WTC11 (cell line): ENCODE measurements around the gene SRRM5. TPM values are rescaled to one million over a fixed set of nuclear protein-coding genes. Genes with fewer than 3 reads are reported as not detected.
A peak's percentile ranks its signal among the peaks of the same experiment; 100 is the strongest.
"Not testable (repeated sequence)": the region's sequence is repeated elsewhere in the genome, so short reads cannot be mapped to it uniquely, and the experiment has no call there.

Source experiments
- ATAC-seq: fragments of 200-7000 bp; cut with Tn5 transposase; 2 replicates; pipeline ENCODE4 v1.10.0; 2021; ENCODE audit warnings: mild to moderate bottlenecking, moderate library complexity
- CTCF ChIA-PET: fragments of 300-600 bp; sonication (Branson Sonifier 250); formaldehyde crosslinking; loops from one replicate; lab custom pipeline; 2021; ENCODE audit warnings: antibody characterized with exemption; lab: Charles Lee
- POLR2A ChIA-PET: fragments of 350-600 bp; sonication (Branson Sonifier 250); formaldehyde crosslinking; loops from one replicate; lab custom pipeline; 2021; ENCODE audit warnings: antibody characterized with exemption; lab: Charles Lee
- DNase-seq: peaks from one replicate; pipeline ENCODE4 v3.0.0; 2021; ENCODE audit warnings: low spot score
- H3K27ac Mint-ChIP-seq: 2 replicates; pipeline ENCODE4 v1.8.0; 2021; ENCODE audit warnings: mixed read lengths
- H3K27me3 Mint-ChIP-seq: 2 replicates; pipeline ENCODE4 v1.8.0; 2021; ENCODE audit warnings: low read depth, mild to moderate bottlenecking, moderate library complexity, mixed read lengths
- H3K36me3 Mint-ChIP-seq: 2 replicates; pipeline ENCODE4 v1.8.0; 2021; ENCODE audit warnings: mixed read lengths
- H3K4me1 Mint-ChIP-seq: 2 replicates; pipeline ENCODE4 v1.8.0; 2022; ENCODE audit warnings: mixed read lengths
- H3K4me3 Mint-ChIP-seq: 2 replicates; pipeline ENCODE4 v1.8.0; 2021; ENCODE audit warnings: mild to moderate bottlenecking, moderate library complexity, mixed read lengths
- H3K9me3 Mint-ChIP-seq: 2 replicates; pipeline ENCODE4 v1.8.0; 2021; ENCODE audit warnings: mixed read lengths
- CTCF ChIP-seq: fragments of 200-600 bp; IDR thresholded peaks from 2 replicates; pipeline ENCODE4 v1.8.0; 2022; ENCODE audit warnings: antibody characterized with exemption
- E2F4 ChIP-seq: sonication (generic); formaldehyde crosslinking; IDR thresholded peaks from 2 replicates; pipeline ENCODE4 v1.8.1; 2022; ENCODE audit warnings: low read depth, mild to moderate bottlenecking, moderate library complexity, missing genetic modification reagents, borderline replicate concordance
- ERG ChIP-seq: fragments of 250-450 bp; sonication (Bioruptor Pico); IDR thresholded peaks from 2 replicates; pipeline ENCODE4 v1.8.0; 2021; ENCODE audit warnings: mild to moderate bottlenecking
- FOXP1 ChIP-seq: sonication (generic); formaldehyde crosslinking; IDR thresholded peaks from 2 replicates; pipeline ENCODE4 v1.8.0; 2022; ENCODE audit warnings: missing genetic modification reagents, mild to moderate bottlenecking, moderate library complexity, borderline replicate concordance
- MAX ChIP-seq: sonication (generic); formaldehyde crosslinking; IDR thresholded peaks from 2 replicates; pipeline ENCODE4 v1.8.0; 2022; ENCODE audit warnings: mild to moderate bottlenecking, missing genetic modification reagents
- MYBL2 ChIP-seq: sonication (generic); formaldehyde crosslinking; IDR thresholded peaks from 2 replicates; pipeline ENCODE4 v1.8.1; 2023; ENCODE audit warnings: mild to moderate bottlenecking, moderate library complexity, missing genetic modification reagents
- NFYB ChIP-seq: sonication (generic); formaldehyde crosslinking; conservative IDR thresholded peaks from 2 replicates; pipeline ENCODE4 v1.8.0; 2022; ENCODE audit warnings: low read depth, missing genetic modification reagents
- RELA ChIP-seq: sonication (generic); formaldehyde crosslinking; IDR thresholded peaks from 2 replicates; pipeline ENCODE4 v1.8.1; 2022; ENCODE audit warnings: missing genetic modification reagents, mild to moderate bottlenecking, borderline replicate concordance
- SMAD3 ChIP-seq: sonication (generic); formaldehyde crosslinking; IDR thresholded peaks from 2 replicates; pipeline ENCODE4 v1.8.0; 2022; ENCODE audit warnings: missing genetic modification reagents, mild to moderate bottlenecking, borderline replicate concordance
- TP53 ChIP-seq: sonication (generic); formaldehyde crosslinking; IDR thresholded peaks from 2 replicates; pipeline ENCODE4 v1.8.1; 2023; ENCODE audit warnings: mild to moderate bottlenecking, missing genetic modification reagents
- ZNF121 ChIP-seq: sonication (generic); formaldehyde crosslinking; IDR thresholded peaks from 2 replicates; pipeline ENCODE4 v1.8.0; 2023; ENCODE audit warnings: missing genetic modification reagents
- total RNA-seq: library from RNA; stranded (reverse); gene quantifications from 3 replicates; pipeline ENCODE4 v1.2.3, GENCODE V29; 2021
- TF ChIP-seq, protein P1 (sequence below): sonication (generic); formaldehyde crosslinking; IDR thresholded peaks from 2 replicates; pipeline ENCODE4 v1.8.1; 2022; ENCODE audit warnings: mild to moderate bottlenecking, missing genetic modification reagents, moderate library complexity, borderline replicate concordance
- TF ChIP-seq, protein P2 (sequence below): sonication (generic); formaldehyde crosslinking; IDR thresholded peaks from 2 replicates; pipeline ENCODE4 v1.8.1; 2023; ENCODE audit warnings: mild to moderate bottlenecking, moderate library complexity, missing genetic modification reagents

Gene SRRM5
- total RNA-seq, 1 experiment from 2014 or later = 0.42 TPM

DNA sequence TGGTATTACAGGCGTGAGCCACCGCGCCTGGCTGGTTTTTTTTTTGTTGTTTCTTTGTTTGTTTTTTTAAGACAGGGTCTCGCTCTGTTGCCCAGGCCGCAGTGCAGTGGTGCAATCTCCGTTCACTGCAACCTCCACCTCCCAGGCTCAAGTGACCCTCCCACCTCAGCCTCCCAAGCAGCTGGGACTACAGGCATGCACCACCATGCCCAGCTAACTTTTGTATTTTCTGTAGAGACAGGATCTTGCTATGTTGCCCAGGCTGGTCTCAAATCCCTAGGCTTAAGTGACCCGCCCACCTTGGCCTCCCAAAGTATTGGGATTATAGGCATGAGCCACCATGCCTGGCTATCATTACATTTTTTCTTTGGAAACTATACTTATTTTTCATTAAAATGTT lies 38.4 kb downstream of the SRRM5 start:
- H3K27me3 Mint-ChIP-seq, ATAC-seq, H3K4me3 Mint-ChIP-seq, H3K4me1 Mint-ChIP-seq, DNase-seq, POLR2A ChIA-PET, H3K27ac Mint-ChIP-seq: not testable (repeated sequence)
- H3K9me3 Mint-ChIP-seq = peaks cover 21% of the 10 kb centered on the region
- peak; percentile 82 for TF ChIP-seq ZNF121
- CTCF ChIA-PET = interaction anchor here (0.9 kb wide), 1 partner anchor 24 kb away, joined by 4 read pairs; no protein-coding TSS in a partner anchor
- H3K36me3 Mint-ChIP-seq = peaks cover 48% of the 10 kb centered on the region

DNA sequence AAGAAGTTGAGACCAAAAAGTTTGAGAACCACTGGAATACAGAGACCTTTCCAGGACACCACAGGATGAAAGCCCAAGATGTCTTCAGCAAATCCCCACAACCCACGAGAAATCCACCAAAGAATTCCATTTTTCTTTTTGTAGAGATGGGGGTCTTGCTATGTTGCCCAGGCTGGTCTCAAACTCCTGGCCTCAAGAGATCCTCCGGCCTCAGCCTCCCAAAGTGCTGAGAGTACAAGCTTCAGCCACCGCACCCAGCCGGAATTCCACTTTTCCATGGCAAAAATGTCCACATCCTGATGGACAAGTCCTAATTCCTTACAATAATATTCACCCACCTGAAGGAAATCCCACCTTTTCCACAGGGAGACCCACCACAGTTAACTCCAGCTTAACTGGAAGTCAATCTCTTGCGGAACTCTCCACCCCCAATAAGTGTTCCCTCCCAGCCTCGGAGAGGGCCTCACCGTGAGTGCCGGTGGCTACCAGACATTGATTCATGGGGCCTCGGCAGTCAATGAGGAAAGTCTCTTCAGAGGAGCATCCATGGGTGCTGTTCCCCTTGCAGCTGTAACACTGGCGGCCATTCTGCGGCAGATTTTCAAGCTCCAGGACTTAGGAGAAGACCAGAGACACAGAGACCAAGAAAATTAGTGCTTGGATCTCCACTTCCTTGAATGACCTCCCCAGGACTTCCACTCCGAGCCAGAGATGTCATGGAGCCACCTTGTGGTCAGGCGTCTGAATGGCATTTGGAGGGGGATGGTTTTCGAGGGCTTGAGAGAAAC lies 40.1 kb downstream of the SRRM5 start:
- Mint-ChIP-seq H3K27ac (0 out of 2 replicates have a peak overlapping the region, but pooled peaks have one; percentile 78), H3K4me1 (peaks cover 2% of the 10 kb centered on the region; the same call in 1 of the 2 replicates), H3K9me3 (peaks cover 13% of the 10 kb centered on the region), H3K4me3 (no peak overlapping the region), H3K27me3 (peaks cover 2% of the 10 kb centered on the region; the same call in 1 of the 2 replicates), H3K36me3 (peaks cover 48% of the 10 kb centered on the region)
- peak; percentile 88 for ATAC-seq
- DNase-seq = peak; percentile 74
- TF ChIP-seq ZNF121 (peak; percentile 66; the same call in 1 of the 2 replicates), CTCF (peak; percentile 62), TP53 (CRISPR knock-in tag) (no peak)
- CTCF ChIA-PET = interaction anchor here (0.7 to 2.5 kb wide), 22 partner anchors 10 to 205 kb away, joined by 3 to 22 read pairs (median 4); partner anchors contain the start of genes IRGQ, PLAUR, ZNF575 and ZNF576
- POLR2A ChIA-PET = no interaction called here

DNA sequence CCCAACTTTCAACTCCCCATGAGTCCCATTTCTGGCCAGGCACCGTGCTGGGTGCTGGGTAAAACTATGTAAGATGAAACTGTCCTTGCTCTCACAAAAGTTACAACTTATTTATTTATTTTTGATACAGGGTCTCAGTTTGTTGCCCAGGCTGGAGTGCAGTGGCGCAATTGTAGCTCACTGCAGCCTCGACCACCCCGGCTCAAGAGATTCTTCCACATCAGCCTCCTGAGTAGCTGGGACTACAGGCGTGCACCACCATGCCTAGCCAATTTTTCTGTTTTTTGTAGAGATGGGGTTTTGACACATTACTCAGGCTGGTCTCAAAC lies 40.6 kb downstream of the SRRM5 start:
- CTCF ChIA-PET = interaction anchor here (0.7 to 2.5 kb wide), 20 partner anchors 8 to 205 kb away, joined by 3 to 22 read pairs (median 4); partner anchors contain the start of genes IRGQ, ZNF575 and ZNF576
- H3K4me1 Mint-ChIP-seq = peaks cover 2% of the 10 kb centered on the region; the same call in 1 of the 2 replicates
- H3K36me3 Mint-ChIP-seq = peaks cover 42% of the 10 kb centered on the region

More for the DNA sequence above, 40.6 kb downstream of the SRRM5 start:
- Mint-ChIP-seq H3K4me3 (no peak overlapping the region), H3K9me3 (peaks cover 7% of the 10 kb centered on the region), H3K27ac (no peak overlapping the region)
- POLR2A ChIA-PET = interaction anchor here (0.7 kb wide), 1 partner anchor 16 kb away, joined by 3 read pairs; no protein-coding TSS in a partner anchor
- TF ChIP-seq NFYB (CRISPR knock-in tag) (no peak), MAX (CRISPR knock-in tag) (no peak), MYBL2 (no peak), E2F4 (CRISPR knock-in tag) (no peak), ERG (CRISPR knock-in tag) (no peak), SMAD3 (no peak), RELA (CRISPR knock-in tag) (no peak), FOXP1 (CRISPR knock-in tag) (no peak)
- TF ChIP-seq, protein P1, sequence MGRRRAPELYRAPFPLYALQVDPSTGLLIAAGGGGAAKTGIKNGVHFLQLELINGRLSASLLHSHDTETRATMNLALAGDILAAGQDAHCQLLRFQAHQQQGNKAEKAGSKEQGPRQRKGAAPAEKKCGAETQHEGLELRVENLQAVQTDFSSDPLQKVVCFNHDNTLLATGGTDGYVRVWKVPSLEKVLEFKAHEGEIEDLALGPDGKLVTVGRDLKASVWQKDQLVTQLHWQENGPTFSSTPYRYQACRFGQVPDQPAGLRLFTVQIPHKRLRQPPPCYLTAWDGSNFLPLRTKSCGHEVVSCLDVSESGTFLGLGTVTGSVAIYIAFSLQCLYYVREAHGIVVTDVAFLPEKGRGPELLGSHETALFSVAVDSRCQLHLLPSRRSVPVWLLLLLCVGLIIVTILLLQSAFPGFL (CRISPR knock-in tag) = no peak
- TF ChIP-seq, protein P2, sequence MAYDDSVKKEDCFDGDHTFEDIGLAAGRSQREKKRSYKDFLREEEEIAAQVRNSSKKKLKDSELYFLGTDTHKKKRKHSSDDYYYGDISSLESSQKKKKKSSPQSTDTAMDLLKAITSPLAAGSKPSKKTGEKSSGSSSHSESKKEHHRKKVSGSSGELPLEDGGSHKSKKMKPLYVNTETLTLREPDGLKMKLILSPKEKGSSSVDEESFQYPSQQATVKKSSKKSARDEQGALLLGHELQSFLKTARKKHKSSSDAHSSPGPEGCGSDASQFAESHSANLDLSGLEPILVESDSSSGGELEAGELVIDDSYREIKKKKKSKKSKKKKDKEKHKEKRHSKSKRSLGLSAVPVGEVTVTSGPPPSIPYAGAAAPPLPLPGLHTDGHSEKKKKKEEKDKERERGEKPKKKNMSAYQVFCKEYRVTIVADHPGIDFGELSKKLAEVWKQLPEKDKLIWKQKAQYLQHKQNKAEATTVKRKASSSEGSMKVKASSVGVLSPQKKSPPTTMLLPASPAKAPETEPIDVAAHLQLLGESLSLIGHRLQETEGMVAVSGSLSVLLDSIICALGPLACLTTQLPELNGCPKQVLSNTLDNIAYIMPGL (CRISPR knock-in tag) = no peak
- TF ChIP-seq, all 79 proteins: peak for 0
- ATAC-seq (no peak), DNase-seq (no peak)
- peaks cover 2% of the 10 kb centered on the region; the same call in 1 of the 2 replicates for H3K27me3 Mint-ChIP-seq
